Calu3 (cell line): ENCODE results near the gene CMIP. TPM values are rescaled to one million over a fixed set of nuclear protein-coding genes. Genes with fewer than 3 reads are reported as not detected.
"Not testable (repeated sequence)": the region's sequence is repeated elsewhere in the genome, so short reads cannot be mapped to it uniquely, and the experiment has no call there.

Experiments used
- BruUV-seq: library from RNA; stranded (reverse); fragments of 400-500 nt; replicated peaks from 2 replicates; lab custom pipeline; 2021; lab: Mats Ljungman, UMichigan
- CTCF ChIA-PET: fragments of 300-600 bp; sonication (Branson Sonifier 250); formaldehyde crosslinking; loops from one replicate; lab custom pipeline; 2022; ENCODE audit warnings: antibody characterized with exemption; lab: Charles Lee
- DNase-seq: peaks from one replicate; pipeline ENCODE4 v3.0.0; 2022
- H3K27ac Mint-ChIP-seq: one replicate; pipeline ENCODE4 v1.8.0; 2022; ENCODE audit warnings: mixed read lengths; ENCODE audit not compliant: unreplicated experiment
- H3K27me3 Mint-ChIP-seq: one replicate; pipeline ENCODE4 v1.8.0; 2022; ENCODE audit warnings: mixed read lengths; ENCODE audit not compliant: unreplicated experiment
- H3K36me3 Mint-ChIP-seq: one replicate; pipeline ENCODE4 v1.8.0; 2022; ENCODE audit warnings: mild to moderate bottlenecking, moderate library complexity, mixed read lengths; ENCODE audit not compliant: insufficient read depth, unreplicated experiment
- H3K4me1 Mint-ChIP-seq: one replicate; pipeline ENCODE4 v1.8.0; 2022; ENCODE audit warnings: mild to moderate bottlenecking, low read depth, mixed read lengths; ENCODE audit not compliant: unreplicated experiment
- H3K4me3 Mint-ChIP-seq: one replicate; pipeline ENCODE4 v1.8.0; 2022; ENCODE audit warnings: mild to moderate bottlenecking, low read depth, moderate library complexity, mixed read lengths; ENCODE audit not compliant: unreplicated experiment
- H3K9me3 Mint-ChIP-seq: one replicate; pipeline ENCODE4 v1.8.0; 2022; ENCODE audit warnings: low read depth, mixed read lengths; ENCODE audit not compliant: unreplicated experiment
- intact Hi-C: fragments of 100-400 bp; cut with micrococcal nuclease; formaldehyde crosslinking; loops from one replicate; pipeline ENCODE4 v1.10.0; 2022; ENCODE audit not compliant: unreplicated experiment
- total RNA-seq: library from RNA; stranded (reverse); gene quantifications from 2 replicates; pipeline ENCODE4 v1.2.3, GENCODE V29; 2022
- TF ChIP-seq, protein P1 (sequence below): fragments of 200-600 bp; IDR thresholded peaks from one replicate; pipeline ENCODE4 v1.8.0; 2022; ENCODE audit warnings: antibody characterized with exemption; ENCODE audit not compliant: unreplicated experiment

Gene CMIP
- total RNA-seq, 1 experiment from 2014 or later, result 82.7 TPM

DNA sequence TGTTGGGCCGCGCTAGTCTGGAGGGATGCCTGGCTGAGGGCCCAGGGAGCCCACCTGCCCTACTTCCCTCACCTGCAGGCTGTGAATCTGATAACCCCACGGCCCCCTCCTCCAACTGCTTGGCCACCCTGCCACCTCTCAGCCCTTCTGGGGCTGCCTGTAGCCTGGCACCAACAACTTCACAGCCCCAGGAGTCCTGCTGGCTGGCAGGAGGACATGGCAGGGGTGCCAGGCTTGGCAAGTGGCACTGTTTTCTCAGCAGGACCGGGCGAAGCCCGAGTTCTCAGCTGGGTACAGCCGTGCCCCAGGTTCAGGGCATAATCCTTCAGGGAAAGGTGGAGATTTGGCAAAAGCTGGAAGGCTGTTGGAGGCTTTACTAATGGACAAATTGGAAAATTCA, 129.6 kb downstream of the CMIP start:
- no peak overlapping the region for H3K4me3 Mint-ChIP-seq
- peaks cover 8% of the 10 kb centered on the region for H3K36me3 Mint-ChIP-seq
- no peak for DNase-seq
- BruUV-seq, result no TSS peak
- no peaks in the 10 kb centered on the region for H3K27me3 Mint-ChIP-seq
- H3K27ac Mint-ChIP-seq, result no peak overlapping the region
- intact Hi-C loops, result no loop called here
- H3K4me1 Mint-ChIP-seq, result peaks cover 18% of the 10 kb centered on the region
- TF ChIP-seq, protein P1, sequence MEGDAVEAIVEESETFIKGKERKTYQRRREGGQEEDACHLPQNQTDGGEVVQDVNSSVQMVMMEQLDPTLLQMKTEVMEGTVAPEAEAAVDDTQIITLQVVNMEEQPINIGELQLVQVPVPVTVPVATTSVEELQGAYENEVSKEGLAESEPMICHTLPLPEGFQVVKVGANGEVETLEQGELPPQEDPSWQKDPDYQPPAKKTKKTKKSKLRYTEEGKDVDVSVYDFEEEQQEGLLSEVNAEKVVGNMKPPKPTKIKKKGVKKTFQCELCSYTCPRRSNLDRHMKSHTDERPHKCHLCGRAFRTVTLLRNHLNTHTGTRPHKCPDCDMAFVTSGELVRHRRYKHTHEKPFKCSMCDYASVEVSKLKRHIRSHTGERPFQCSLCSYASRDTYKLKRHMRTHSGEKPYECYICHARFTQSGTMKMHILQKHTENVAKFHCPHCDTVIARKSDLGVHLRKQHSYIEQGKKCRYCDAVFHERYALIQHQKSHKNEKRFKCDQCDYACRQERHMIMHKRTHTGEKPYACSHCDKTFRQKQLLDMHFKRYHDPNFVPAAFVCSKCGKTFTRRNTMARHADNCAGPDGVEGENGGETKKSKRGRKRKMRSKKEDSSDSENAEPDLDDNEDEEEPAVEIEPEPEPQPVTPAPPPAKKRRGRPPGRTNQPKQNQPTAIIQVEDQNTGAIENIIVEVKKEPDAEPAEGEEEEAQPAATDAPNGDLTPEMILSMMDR, result no peak
- H3K9me3 Mint-ChIP-seq, result no peaks in the 10 kb centered on the region
- CTCF ChIA-PET, result no interaction called here

DNA sequence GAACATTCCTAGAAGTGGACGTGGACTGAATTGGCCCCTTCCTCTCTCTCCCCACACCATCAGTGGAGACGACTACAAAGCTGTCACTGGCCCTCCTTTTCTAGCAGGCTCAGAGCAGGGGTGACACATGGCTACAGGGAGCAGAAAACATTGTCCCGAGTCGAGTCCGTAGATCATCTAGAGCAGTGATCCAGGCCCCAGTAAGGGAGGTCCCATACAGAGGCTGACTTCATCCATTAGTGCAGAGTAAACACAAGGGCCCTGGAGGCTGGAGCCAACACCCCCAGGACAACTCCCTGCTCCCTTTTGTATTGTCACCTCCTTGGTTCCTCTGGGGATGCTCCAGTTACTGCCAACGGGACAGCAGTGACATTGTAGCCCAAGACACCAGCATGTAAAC, 130.7 kb downstream of the CMIP start:
- H3K4me1 Mint-ChIP-seq, result peaks cover 7% of the 10 kb centered on the region
- intact Hi-C loops, result no loop called here
- no peak overlapping the region for H3K27ac Mint-ChIP-seq
- H3K27me3 Mint-ChIP-seq, result no peaks in the 10 kb centered on the region
- BruUV-seq, result no TSS peak
- no peaks in the 10 kb centered on the region for H3K9me3 Mint-ChIP-seq
- TF ChIP-seq, protein P1, result no peak
- H3K36me3 Mint-ChIP-seq, result peaks cover 8% of the 10 kb centered on the region
- CTCF ChIA-PET, result no interaction called here
- no peak overlapping the region for H3K4me3 Mint-ChIP-seq
- DNase-seq, result no peak

DNA sequence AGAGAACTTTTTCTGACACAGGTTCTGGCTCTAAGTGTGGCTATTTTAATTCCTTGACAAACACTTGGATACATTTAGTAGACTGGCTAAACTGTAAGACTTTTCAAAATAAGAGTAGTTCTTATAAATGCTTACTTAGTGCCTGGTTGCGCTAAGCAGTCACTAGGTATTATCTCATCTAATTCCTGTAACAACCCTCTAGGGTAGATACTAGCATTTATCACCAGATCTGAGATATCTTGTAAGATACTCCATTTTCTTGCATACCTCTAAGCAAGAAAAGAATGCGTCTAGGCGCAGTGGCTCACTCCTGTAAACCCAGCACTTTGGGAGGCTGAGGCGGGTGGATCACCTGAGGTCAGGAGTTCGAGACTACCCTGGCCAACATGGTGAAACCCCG, 131.2 kb downstream of the CMIP start:
- Mint-ChIP-seq H3K4me1 (peaks cover 7% of the 10 kb centered on the region), H3K27me3 (no peaks in the 10 kb centered on the region), H3K9me3 (no peaks in the 10 kb centered on the region), H3K36me3 (peaks cover 12% of the 10 kb centered on the region), H3K4me3 (no peak overlapping the region), H3K27ac (no peak overlapping the region)
- CTCF ChIA-PET, result no interaction called here
- no peak for DNase-seq
- intact Hi-C loops, result no loop called here
- TF ChIP-seq, protein P1, result no peak
- no TSS peak for BruUV-seq

DNA sequence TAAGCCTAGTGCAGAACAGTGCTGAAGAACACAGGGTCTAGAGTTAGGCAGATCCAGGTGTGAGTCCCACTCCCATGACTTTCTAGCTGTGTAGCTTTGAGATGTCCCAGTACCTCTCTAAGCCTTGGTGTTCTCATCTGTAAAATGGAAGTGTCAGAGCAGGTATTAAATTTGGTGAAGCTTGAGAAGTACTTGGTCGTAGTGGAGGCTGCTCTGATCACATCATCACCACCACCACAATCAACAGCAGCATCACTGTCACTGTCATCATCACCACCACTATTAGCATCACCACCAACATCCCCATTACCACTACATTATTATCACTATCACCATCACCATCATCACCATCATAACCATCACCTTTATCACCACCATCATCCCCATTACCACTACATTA, 132.1 kb downstream of the CMIP start:
- H3K4me1 Mint-ChIP-seq, result peaks cover 14% of the 10 kb centered on the region
- H3K4me3 Mint-ChIP-seq, result no peak overlapping the region
- no peak for DNase-seq
- no peak overlapping the region for H3K27ac Mint-ChIP-seq
- no peaks in the 10 kb centered on the region for H3K9me3 Mint-ChIP-seq
- TF ChIP-seq, protein P1, result no peak
- CTCF ChIA-PET, result no interaction called here
- no peaks in the 10 kb centered on the region for H3K27me3 Mint-ChIP-seq
- intact Hi-C loops, result no loop called here
- peaks cover 19% of the 10 kb centered on the region for H3K36me3 Mint-ChIP-seq
- no TSS peak for BruUV-seq

DNA sequence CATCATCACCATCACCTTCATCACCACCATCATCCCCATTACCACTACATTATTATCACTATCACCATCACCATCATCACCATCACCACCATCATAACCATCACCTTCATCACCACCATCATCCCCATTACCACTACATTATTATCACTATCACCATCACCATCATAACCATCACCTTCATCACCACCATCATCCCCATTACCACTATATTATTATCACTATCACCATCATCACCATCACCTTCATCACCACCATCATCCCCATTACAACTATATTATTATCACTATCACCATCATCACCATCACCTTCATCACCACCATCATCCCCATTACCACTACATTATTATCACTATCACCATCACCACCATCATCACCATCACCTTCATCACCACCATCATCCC, 132.7 kb downstream of the CMIP start:
- peaks cover 14% of the 10 kb centered on the region for H3K36me3 Mint-ChIP-seq
- H3K9me3 Mint-ChIP-seq, BruUV-seq, DNase-seq, H3K4me3 Mint-ChIP-seq, H3K27ac Mint-ChIP-seq, H3K27me3 Mint-ChIP-seq, CTCF ChIA-PET, intact Hi-C loops: not testable (repeated sequence)
- H3K4me1 Mint-ChIP-seq, result peaks cover 19% of the 10 kb centered on the region
